Measurements from ENCODE around the gene ZNF385B.

GRCh38 chr2:179393481-179393880 is 467.9 kb downstream of the ZNF385B start:
- TF ChIP-seq CTCF (IDR thresholded peaks at IDR 0.05 in 2 of 3, conservative IDR thresholded peaks at IDR 0.05 in 1 of 3; ENCODE audit: insufficient read depth in 2 of 3, low read depth in 1 of 3, low read length in 3 of 3) = no peak
- no peak for TF ChIP-seq RAD21 (CRISPR knock-in tag; conservative IDR thresholded peaks at IDR 0.05 in 1 of 2, IDR thresholded peaks at IDR 0.05 in 1 of 2)
- no peak for TF ChIP-seq PHB2 (IDR thresholded peaks at IDR 0.05; ENCODE audit: low read depth)
- TF ChIP-seq FOXK2 (conservative IDR thresholded peaks at IDR 0.05 in 1 of 2, IDR thresholded peaks at IDR 0.05 in 1 of 2; ENCODE audit: low read depth in 2 of 2) = no peak
- TF ChIP-seq MAFK (IDR thresholded peaks at IDR 0.05; ENCODE audit: low read length) = no peak
- TF ChIP-seq KLF6 (CRISPR knock-in tag; IDR thresholded peaks at IDR 0.05; ENCODE audit: borderline replicate concordance) = no peak
- TF ChIP-seq TAF1 (IDR thresholded peaks at IDR 0.05; ENCODE audit: control insufficient read depth, extremely low read depth, insufficient read depth, low read length, severe bottlenecking) = no peak
- no peak for TF ChIP-seq RCOR1 (IDR thresholded peaks at IDR 0.05; ENCODE audit: borderline replicate concordance in 1 of 2, low read depth in 2 of 2, low read length in 2 of 2)
- no peak for TF ChIP-seq ZNF561 (CRISPR knock-in tag; conservative IDR thresholded peaks at IDR 0.05)
- TF ChIP-seq SP2 (IDR thresholded peaks at IDR 0.05; ENCODE audit: extremely low read depth, low read depth, low read length, poor library complexity, severe bottlenecking) = no peak
